ENCODE data around the gene FAM89B.

- TF ChIP-seq ZNF384 (IDR thresholded peaks at IDR 0.05) (no peak), ELF4 (IDR thresholded peaks at IDR 0.05) (no peak), FOXA1 (IDR thresholded peaks at IDR 0.05) (no peak)
These were observed 29.5 kb upstream of the FAM89B start for GRCh38 chr11:65542738-65543390.
